ENCODE measurements around the gene RAP1GAP2.
"Not testable (repeated sequence)": the region's sequence is repeated elsewhere in the genome, so short reads cannot be mapped to it uniquely, and the experiment has no call there.

The RAP1GAP2 gene

DNA sequence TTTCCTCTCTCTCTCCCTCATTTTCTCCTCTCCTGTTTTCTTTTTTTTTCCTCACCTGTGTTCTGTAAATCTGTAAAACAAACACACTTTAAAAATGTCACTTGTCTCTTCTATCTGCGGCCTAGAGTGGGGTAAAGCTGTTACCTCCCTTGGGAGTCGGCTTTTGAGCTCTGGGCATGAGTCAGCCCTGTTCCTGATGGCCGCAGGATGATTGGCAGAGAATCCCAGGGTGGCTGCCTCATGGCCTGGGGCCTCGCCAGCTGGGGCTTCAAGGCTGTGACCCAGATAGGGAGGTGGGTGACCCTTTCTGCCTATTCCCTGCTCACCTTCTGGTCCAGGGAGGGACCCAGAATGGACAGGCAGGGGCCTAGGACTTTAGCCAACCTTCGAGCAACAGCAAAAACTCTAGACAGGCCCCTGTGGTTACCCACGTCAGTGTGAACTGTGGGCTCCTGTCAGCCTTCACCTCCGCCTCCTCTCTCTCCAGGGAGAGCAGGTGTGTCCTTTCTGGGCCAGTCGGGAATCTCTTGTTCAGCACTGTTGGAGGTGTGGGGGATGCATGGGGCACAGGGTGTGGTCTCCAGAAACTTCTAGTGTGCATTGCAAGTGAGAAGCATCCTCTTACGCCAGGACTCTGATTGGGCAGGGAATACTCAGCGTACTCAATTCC is 87.4 kb downstream of the RAP1GAP2 start:
- no peak for DNase-seq (ENCODE audit: low read depth, low spot score)

DNA sequence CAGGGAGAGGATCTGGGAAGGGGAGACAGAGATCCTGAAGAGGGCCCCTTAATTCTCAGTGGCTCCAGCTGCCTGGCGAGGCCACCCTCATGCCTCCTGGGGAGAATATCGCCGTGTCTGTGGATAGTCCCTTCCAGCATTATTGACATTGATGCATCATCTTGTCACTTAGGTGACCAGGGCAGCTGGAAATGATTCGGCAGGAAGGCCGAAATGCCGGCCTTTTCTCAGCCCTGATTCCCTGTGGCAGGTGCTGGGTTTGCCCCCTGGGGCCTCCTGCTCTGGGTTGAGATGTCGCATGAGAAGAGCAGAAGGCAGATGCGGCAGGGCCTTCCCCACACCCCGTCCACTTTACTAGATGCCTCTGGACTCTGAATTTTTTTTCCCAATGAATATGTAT is 89.5 kb downstream of the RAP1GAP2 start:
- DNase-seq (ENCODE audit: low read depth, low spot score), result no peak

DNA sequence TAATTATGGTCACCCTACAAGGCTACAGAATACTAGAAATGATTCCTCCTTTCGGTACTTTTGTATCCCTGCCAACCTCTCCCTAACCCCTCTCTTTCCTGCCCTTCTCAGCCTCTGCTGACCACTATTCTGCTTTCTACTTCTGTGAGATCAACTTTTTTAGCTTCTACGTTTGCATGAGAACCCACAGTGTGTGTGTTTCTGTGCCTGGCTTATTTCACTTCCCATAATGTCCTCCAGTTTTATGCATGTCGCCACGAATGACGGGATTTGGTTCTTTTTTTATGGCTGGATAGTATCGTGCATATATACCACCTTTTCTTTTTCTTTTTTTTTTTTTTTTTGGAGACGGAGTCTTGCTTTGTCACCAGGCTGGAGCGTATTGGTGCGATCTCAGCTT is 92.1 kb downstream of the RAP1GAP2 start:
- no peak for DNase-seq (ENCODE audit: low read depth, low spot score)

DNA sequence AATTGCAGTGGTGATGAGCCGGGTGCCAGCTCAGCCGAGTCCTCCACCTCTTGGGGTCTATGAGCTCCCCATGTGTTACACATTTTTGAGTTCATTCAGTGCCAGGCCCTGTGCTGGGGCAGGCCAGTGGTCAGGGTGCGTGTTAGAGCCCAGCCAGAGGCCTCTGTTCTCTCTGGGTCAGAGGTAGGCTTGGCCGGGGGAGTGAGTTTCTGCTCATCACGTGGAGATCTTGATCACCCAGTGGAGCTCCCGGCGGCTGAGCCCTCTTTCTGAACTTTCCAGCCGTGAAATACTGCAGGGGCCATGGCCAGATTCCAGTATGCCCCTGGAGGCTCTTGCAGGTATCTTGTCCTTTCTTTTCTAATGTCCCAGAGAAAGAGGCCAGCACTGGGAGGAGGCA is 93.0 kb downstream of the RAP1GAP2 start:
- DNase-seq (ENCODE audit: low read depth, low spot score), result no peak

DNA sequence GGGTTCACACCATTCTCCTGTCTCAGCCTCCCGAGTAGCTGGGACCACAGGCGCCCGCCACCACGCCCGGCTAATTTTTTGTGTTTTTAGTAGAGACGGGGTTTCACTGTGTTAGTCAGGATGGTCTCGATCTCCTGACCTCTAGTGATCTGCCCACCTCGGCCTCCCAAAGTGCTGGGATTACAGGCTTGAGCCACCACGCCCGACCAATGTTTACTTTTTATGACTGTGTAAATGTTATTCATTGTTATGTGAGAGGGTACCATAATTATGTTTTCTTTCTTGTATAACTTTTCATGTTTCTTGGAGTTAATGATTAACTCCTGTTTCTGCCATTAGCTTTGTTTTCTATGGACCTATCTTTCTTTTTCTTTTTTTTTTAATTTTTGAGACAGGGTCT is 94.5 kb downstream of the RAP1GAP2 start:
- not testable (repeated sequence) for DNase-seq (ENCODE audit: low read depth, low spot score)

DNA sequence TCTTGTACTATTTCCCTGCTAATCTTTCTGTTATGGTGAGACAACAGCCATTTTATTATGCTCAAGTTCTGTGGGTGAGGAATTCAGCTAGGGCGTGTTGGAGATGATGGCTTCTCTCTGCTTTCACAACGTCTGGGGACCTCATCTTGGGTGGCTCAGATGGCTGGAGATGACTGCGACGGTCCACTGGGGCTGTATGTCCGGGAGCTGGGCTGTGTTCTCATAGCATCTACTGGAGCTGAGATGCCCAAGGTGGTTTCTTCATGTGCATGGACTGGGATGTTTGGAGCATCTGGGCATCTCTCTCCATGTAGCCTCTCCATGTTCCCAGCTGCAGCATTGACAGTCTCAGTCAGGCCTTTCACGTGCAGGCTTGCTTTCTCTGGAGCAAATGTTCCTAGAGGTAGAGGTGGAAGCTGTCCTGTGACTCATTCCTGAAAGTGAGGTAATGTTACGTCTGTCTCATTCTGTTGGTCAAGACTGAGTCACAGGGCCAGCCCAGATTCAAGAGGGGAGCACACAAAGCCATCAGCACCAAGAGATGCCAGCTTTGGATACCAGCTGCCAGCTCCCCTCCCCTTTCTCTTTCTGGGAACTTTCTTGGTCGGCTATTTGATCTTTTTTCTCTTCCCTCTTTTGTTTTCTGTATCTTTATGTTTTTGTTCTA is 96.2 kb downstream of the RAP1GAP2 start:
- DNase-seq (ENCODE audit: low read depth, low spot score), result no peak

DNA sequence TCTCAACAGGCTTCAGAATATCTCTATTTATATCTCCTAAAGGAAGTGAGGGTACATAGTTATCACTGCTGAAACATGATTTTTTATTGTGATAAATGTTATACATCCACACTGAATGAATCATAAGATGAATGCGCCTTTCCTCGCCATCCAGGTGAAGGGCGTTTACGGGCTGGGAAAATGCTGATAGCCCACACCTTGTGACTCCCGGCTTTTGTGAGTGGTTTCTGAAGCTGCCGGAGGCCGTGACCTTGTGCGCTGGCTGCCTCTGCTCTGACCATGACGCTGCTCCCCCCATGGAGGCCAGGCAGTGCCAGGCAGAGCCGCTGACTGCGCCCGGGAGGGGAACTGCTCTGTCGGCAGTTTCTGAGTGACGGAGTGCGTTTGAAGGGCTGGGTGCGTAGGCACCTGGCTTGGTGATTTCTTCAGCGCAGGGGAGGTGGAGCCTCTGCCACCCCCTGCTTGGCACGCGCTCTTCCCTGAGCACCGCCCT is 97.2 kb downstream of the RAP1GAP2 start:
- DNase-seq (ENCODE audit: low read depth, low spot score), result no peak

DNA sequence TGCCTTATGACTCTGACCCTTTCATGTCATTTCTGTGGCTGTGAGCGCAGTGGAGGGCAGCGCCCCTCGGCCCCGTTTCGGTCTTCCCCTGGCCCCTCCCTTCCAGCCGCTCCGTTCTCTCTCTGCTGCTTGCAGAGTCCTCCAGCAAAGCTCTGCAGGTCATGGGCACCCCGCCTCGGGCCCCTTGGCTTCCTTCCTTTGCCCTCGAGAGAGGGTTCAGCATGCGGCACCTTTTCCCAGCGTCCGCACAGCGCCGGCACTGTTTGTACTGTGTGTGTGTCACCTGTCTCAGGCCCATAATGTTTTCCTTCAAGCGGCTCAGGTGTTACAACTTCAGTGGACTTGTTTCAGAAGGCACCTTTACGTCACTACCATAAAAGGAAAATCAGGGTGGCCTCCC is 98.5 kb downstream of the RAP1GAP2 start:
- no peak for DNase-seq (ENCODE audit: low read depth, low spot score)

DNA sequence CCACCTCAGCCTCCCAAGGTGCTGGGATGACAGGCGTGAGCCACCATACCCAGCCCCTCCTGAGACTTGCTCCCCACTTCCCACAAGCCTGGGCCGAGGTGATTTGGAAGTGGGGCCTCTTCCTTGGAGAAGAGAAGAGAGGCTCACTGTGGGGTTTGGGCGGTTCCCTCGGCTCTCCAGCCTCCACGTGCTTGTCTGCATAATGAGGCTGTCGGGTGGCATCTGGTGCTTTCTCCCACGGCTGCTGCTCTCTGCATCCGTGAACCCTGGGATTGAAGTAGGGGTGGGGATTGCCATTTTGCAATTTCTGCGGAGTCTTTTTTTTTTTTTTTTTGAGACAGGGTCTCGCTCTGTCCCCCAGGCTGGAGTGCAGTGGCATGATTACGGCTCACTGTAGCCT is 101.4 kb downstream of the RAP1GAP2 start:
- no peak for DNase-seq (ENCODE audit: low read depth, low spot score)

DNA sequence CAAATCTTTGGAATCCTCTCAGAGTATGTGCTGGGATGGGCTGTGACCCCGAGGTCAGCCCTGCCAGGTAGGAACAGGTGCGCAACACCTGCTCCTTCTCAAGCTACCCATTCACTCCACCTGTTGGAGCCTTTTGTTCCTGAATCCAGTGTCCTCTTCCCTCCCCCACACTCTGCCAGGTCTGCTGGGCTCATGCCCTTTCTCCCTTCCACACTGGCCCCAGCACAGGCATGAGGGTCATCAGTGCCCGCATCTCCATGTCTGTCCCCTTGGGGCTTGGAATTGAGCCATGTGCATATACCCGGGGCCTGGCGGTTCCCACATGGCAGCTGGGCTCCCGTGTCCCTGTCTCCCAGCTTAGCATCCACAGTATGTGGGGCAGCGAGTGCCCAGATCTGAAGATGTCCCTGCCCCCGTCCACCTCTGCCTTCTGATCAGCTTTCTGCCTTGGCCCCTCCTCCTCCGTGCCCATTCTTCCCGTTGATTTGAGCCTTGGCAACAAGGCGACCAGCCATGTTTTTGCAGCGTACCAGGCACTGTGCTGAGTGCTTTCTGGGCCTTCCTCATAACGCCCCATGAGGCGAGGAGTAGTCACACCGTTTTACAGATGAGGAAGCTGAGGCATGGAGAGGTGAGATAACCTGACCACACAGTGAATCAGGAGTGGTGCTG is 102.2 kb downstream of the RAP1GAP2 start:
- no peak for DNase-seq (ENCODE audit: low read depth, low spot score)

DNA sequence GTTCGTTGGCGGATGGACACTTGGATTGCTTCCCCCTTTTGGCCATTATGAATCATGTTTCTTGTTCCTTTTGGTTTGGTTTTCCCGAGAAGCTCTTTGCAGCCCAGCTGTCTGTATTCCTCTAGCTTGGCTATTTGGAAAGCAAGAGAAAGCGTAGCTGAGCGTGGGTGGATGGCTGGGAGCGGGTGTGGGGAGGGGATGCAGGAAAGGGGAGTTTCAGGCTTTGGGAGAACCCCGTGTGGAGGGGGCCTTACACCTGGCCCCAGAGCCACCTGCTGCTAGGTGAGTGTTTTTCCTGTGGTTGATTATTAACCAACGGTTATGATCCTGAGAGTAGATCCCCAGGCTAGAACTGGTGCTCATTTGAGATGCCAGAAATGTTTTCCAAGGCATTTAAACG is 103.7 kb downstream of the RAP1GAP2 start:
- DNase-seq (ENCODE audit: low read depth, low spot score), result no peak

DNA sequence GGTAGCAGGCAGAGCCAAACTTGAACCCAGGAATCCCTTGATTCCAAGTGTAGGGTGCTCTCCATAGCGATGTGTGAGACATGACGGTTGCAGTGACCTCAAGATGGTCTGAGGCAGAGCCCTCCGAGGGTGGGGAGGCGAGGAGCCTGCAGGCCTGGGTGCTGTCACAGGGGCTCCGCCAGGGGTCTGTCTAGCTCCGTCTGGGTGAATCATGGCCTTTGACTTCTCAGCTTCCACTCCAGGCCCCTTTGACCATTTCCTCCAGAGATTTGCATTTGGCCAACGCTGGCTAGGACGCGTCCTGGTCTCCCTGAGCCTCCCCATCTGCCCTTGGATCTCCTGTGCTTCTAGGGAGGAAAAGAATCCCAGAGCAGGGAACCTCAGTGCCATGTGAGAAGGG is 104.6 kb downstream of the RAP1GAP2 start:
- DNase-seq (ENCODE audit: low read depth, low spot score), result no peak

DNA sequence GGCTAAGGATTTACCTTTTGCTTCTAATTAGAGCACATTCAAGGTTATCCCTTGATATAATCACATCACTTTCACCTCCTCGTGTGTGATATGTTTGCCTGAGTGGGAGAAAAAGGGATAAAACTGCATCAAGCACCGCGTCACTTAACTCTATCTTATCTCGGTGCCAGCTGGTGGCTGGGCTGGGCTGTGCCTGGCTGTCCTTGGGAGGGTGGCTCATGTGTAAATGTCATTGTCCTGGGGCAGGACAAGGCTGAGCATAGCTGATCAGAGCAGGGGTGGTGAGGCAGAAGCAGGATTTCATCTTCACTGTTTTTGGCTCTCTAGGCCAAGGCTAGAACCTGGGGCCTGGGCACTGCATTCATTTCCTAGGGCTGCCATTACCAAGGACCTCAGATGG is 105.3 kb downstream of the RAP1GAP2 start:
- no peak for DNase-seq (ENCODE audit: low read depth, low spot score)

DNA sequence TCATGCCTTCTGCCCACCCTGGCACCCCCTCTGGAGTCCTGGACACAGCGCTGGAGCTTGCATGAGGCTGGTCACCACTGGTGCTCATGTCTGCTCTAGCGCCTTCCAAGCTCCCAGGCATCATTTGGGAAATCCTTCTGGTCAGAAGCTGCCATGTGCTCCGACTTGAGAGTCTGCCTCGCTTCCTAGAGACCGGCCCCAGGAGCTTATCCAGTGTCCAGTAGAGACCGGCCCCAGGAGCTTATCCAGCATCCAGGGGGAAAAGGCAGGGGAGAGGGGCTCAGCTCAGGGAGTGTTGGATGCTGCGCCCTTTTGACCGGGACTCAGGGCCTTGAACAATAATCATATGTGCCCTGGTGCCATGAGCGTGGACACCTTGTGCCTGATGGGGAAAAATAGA is 106.3 kb downstream of the RAP1GAP2 start:
- no peak for DNase-seq (ENCODE audit: low read depth, low spot score)

DNA sequence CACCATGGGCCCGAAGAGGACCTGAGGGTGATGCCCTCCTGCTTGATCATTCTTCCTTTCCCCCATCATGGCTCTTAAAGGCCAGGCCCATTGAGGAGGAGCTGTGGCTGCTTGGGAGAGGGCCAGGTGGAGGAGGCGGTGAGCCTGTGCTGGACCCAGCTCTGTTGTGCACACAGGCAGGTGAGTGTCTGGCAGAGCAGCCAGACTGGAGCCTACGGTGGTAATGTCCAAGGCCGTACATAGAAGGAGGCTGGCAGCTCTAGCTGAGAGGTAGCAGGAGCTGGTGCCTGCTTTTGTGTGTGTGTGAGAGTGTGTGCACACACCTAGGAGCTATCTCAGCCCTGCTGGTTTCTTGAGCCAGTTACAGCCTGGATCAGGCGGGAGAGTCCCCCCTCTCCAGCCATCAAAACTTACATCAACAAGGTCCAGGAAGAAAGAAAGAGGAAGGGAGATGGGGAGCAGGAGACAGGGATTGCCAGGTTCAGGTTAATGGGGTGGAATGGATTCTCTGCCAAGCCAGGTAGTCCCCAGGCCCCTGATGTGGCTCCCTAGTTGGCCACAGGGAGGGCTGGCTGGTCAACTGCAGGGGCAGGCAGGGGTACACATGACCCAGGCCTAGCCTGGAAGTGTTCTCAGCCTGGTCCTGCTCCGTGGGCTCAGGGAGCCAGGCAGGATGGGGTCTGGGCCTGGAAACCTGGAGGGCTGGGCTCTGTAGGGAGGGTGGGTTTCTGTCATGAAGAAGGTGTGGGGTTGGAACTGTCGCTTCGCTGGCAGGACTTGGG is 107.1 kb downstream of the RAP1GAP2 start:
- no peak for DNase-seq (ENCODE audit: low read depth, low spot score)

DNA sequence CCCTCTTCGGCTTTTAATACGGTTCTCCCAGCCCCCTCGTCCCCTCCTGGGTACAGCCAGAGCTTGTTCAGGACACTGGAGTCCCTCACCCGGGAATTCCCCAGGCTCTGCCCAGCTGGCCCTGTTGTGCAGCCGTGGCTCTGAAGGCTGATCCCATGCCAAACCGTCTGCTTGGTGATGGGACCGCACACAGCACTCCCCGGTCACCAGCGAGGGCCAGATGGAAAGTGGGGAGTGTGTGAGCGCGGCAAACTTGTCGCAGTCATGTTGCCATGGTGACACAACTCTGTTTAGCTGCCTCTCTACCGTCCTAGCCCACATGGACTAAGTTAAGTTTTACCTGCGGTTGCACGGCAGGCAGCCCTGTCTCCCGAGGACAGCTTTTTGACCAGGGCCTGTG is 107.9 kb downstream of the RAP1GAP2 start:
- DNase-seq (ENCODE audit: low read depth, low spot score), result no peak

DNA sequence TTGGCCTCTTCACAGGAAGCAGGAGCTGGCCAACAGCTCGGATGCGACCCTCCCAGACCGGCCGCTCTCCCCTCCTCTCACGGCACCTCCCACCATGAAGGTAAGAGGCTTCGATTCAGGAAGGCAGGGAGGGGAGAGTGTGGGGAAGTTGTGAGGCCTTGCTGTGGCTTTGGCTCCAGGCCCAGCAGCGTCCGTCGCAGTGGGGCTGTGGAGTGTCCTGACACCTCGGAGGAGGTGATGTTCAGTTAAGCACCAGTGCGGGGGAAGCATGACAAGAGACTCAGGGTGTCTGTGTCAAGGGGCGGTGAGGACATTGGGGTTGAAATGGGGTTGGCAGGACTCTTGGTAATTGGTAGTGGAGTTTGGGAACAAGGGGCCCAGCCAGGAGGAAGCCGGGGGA is 109.0 kb downstream of the RAP1GAP2 start:
- DNase-seq (ENCODE audit: low read depth, low spot score), result no peak

DNA sequence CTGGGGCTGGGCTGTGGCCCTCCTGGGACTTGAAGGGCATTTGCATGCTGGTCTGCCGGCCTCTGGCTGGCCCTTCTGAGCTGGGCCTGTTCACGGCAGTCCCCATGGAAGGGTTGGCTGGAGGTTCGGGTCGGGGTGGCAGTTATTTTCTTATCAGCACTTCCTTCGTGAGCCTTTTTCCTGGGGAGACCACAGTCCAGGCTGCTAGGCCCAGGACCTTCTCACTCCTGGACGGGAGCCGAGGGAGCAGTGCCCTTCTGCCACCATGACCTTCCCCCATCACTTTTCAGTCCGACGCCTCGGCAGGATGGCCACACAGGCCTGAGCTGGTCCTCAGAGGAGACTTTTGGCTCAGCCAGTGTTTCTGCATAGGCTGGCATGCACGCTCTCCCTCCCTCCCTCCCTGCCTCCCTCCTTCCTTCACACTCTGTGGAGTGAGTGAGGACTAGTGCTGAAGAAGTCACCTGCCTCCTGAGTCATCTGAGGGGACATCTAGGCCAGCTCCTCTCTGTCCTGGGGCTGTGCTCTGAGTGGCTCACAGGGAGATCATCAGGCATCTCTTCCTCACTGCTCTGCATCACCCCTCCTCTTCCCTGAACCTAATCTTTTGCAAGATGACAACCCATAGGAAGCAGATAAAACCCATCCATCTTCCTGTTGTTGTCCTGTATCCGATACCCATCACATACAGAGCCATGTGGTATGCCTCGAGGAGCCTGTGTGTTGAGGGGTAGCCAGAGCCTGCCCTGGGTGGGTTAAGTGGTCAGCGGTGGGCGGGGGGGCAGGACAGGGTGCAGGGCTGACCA is 109.7 kb downstream of the RAP1GAP2 start:
- no peak for DNase-seq (ENCODE audit: low read depth, low spot score)

DNA sequence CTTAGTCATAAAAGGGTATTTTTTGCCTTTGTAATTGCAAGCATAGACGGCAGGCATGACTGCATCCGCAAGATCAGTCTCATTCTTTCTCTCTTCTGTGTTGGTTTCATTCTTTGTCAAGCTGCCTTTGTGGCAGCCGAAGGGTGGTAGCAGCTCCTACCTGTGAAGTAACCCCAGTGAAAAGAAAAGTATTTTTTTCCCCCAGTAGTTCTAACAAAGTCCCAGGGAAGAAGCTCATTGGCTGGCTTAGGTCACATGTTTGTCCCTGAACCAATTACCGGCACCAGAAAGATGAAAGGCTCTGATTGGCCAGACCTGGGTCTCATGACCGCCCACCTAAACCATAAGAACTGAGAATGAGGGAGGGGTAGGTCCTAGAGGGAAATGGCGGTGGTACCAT is 110.7 kb downstream of the RAP1GAP2 start:
- DNase-seq (ENCODE audit: low read depth, low spot score), result no peak

DNA sequence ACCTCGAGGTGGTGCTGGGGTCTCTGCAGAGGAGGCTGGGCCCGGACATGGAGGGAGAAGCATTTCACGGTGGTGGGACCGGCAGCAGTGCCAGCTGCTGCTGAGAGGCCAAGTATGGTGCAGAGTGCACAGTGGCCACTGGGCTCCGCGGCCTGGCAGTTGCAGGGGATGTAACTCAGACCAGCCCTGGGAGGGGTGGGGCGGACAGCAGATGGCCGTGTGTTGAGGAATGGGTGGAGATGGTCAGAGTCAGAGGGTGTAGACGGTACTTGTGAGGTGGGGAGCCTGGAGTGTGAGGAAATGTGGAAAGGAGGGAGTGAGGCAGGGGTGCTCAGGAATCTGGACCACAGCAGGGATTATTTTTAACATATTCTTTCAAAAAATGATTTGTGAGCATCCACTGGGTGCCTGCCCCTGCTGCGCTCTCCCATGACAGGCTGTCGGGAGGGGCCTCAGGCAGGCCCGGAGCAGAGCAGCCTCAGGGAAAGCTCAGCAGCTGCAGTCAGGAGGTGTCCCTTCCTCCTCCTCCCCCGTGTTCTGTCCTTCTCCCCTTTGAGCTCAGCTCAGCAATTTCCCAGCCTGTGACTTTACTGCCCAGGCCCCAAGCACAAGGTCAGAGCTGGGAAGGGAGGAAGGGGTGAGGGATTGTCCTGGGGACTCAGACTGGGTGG is 113.1 kb downstream of the RAP1GAP2 start:
- no peak for DNase-seq (ENCODE audit: low read depth, low spot score)

DNA sequence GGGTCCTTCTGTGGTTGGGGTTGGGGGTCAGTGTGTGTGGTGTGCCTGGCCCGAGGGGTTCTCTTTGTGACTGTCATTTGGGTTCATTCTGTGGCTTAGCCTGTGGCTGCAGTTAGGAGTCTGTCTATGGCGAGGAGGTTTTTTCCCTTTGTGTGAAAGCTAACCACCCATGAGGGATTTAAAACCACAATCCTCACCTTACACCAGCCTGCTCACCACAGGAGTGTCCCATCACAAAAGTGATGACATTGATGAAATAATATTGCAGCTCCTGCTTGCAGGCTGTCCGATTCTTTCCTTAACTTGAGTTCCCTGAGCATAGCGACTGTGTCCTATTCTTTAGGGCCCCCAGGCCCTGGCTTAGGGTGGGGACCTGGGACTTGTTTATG is 113.6 kb downstream of the RAP1GAP2 start:
- DNase-seq (ENCODE audit: low read depth, low spot score), result no peak
